Body of pancreas (tissue), 4 donors: ENCODE measurements around the gene RNF31.

Experiments used
- CTCF ChIP-seq, 7 experiments: fragments of 450-650 bp in 4 of 7; fragments of 200-600 bp in 3 of 7; sonication (generic) in 3 of 7; IDR thresholded peaks; one replicate each; pipeline ENCODE4 v1.5.1; 2016 to 2019; ENCODE audit warnings: antibody characterized with exemption in 7 of 7
- POLR2A ChIP-seq, 3 donors: fragments of 450-650 bp; IDR thresholded peaks; one replicate each; pipeline ENCODE4 v1.6.1; 2016; ENCODE audit warnings: antibody characterized with exemption in 3 of 3, mild to moderate bottlenecking in 2 of 3

GRCh38 chr14:24181371-24182077 lies 34.2 kb downstream of the RNF31 start:
- TF ChIP-seq CTCF (IDR thresholded peaks at IDR 0.05), result no peak
- TF ChIP-seq POLR2A (IDR thresholded peaks at IDR 0.05), result no peak
